A673 (cell line): ENCODE results near the gene APOO. TPM values are rescaled to one million over a fixed set of nuclear protein-coding genes. Genes with fewer than 3 reads are reported as not detected.

ENCODE experiments used
- BruUV-seq: library from RNA; stranded (reverse); fragments of 400-500 nt; replicated peaks from 2 replicates; lab custom pipeline; 2021; lab: Mats Ljungman, UMichigan
- CTCF ChIA-PET: fragments of 300-600 bp; sonication (Branson Sonifier 250); formaldehyde crosslinking; loops from one replicate; lab custom pipeline; 2022; ENCODE audit warnings: antibody characterized with exemption; lab: Charles Lee
- POLR2A ChIA-PET: fragments of 300-600 bp; sonication (Branson Sonifier 250); formaldehyde crosslinking; loops from one replicate; lab custom pipeline; 2022; ENCODE audit warnings: antibody characterized with exemption; ENCODE audit not compliant: low non-redundant PET; lab: Charles Lee
- DNase-seq: peaks from one replicate; pipeline ENCODE4 v3.0.0-alpha.2; 2015; ENCODE audit warnings: low spot score
- H3K27ac ChIP-seq: fragments of 200-600 bp; sonication (generic); 2 replicates; pipeline ENCODE4 v1.5.1; 2016; ENCODE audit warnings: mixed run types, low read depth, mild to moderate bottlenecking, mixed read lengths, antibody characterized with exemption, low read length; ENCODE audit not compliant: poor library complexity, severe bottlenecking
- H3K27me3 ChIP-seq: fragments of 200-600 bp; sonication (generic); replicated peaks from 2 replicates; pipeline ENCODE4 v1.6.1; 2017; ENCODE audit warnings: mixed run types, low read depth, mild to moderate bottlenecking, mixed read lengths, antibody characterized with exemption, low read length; ENCODE audit not compliant: insufficient read depth, poor library complexity
- H3K36me3 ChIP-seq: fragments of 200-600 bp; sonication (generic); 2 replicates; pipeline ENCODE4 v1.6.1; 2016; ENCODE audit warnings: mixed run types, mild to moderate bottlenecking, mixed read lengths, antibody characterized with exemption, low read length; ENCODE audit not compliant: insufficient read depth, poor library complexity, severe bottlenecking
- H3K4me1 ChIP-seq: fragments of 200-600 bp; sonication (generic); 2 replicates; pipeline ENCODE4 v1.6.1; 2017; ENCODE audit warnings: mixed run types, mild to moderate bottlenecking, mixed read lengths, antibody characterized with exemption, low read length; ENCODE audit not compliant: insufficient read depth, poor library complexity, severe bottlenecking
- H3K4me3 ChIP-seq: fragments of 200-600 bp; sonication (generic); 2 replicates; pipeline ENCODE4 v1.5.1; 2016; ENCODE audit warnings: low read depth, mixed run types, mild to moderate bottlenecking, mixed read lengths, low read length; ENCODE audit not compliant: poor library complexity, severe bottlenecking
- H3K9me3 ChIP-seq: fragments of 200-600 bp; sonication (generic); 2 replicates; pipeline ENCODE4 v1.6.1; 2016; ENCODE audit warnings: mixed run types, low read depth, mild to moderate bottlenecking, mixed read lengths, antibody characterized with exemption, low read length; ENCODE audit not compliant: poor library complexity, severe bottlenecking
- CTCF ChIP-seq: fragments of 300-800, 200-600 bp; sonication (generic); conservative IDR thresholded peaks from 2 replicates; pipeline ENCODE4 v1.5.1; 2017; ENCODE audit warnings: low read depth, mild to moderate bottlenecking, antibody characterized with exemption, low read length, moderate library complexity, mixed read lengths
- EZH2 ChIP-seq: fragments of 200-600 bp; sonication (generic); IDR thresholded peaks from 2 replicates; pipeline ENCODE4 v1.6.1; 2017; ENCODE audit warnings: borderline replicate concordance, low read depth, mild to moderate bottlenecking, mixed read lengths, antibody characterized with exemption, low read length; ENCODE audit not compliant: poor library complexity, severe bottlenecking
- intact Hi-C: fragments of 100-400 bp; cut with micrococcal nuclease; formaldehyde crosslinking; loops from one replicate; pipeline ENCODE4 v1.10.0; 2022; ENCODE audit not compliant: unreplicated experiment
- total RNA-seq: library from RNA; stranded (reverse); gene quantifications from 2 replicates; pipeline ENCODE4 v1.2.3, GENCODE V29; 2021

Gene APOO
- total RNA-seq, 1 experiment from 2014 or later: 79.0 TPM

DNA sequence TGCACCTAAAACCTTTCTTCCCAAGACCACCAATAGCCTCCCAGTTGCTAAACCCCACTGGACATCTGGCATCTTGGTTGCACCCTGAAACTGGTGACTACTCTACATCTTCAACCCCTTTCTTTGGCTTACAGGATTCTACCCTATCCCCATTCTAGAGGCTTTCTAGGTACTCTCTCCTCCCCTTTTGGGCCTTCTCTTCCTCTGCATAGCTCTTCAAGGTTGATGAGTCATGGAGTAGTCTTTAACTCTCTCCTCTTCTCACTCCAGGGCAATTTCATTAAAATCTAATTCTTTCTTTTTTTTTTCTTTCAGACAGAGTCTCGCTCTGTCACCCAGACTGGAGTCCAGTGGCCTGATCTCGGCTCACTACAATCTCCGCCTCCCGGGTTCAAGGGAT lies 16.8 kb downstream of the APOO start:
- no peak for TF ChIP-seq EZH2
- TF ChIP-seq CTCF: no peak
- DNase-seq: no peak
- CTCF ChIA-PET: no interaction called here
- Histone ChIP-seq H3K27ac (no peak overlapping the region), H3K4me1 (no peaks in the 10 kb centered on the region), H3K36me3 (no peaks in the 10 kb centered on the region), H3K27me3 (no peaks in the 10 kb centered on the region), H3K9me3 (no peaks in the 10 kb centered on the region), H3K4me3 (no peak overlapping the region)
- no TSS peak for BruUV-seq
- POLR2A ChIA-PET: no interaction called here
- intact Hi-C loops: no loop called here

- CTCF ChIA-PET: no interaction called here
- POLR2A ChIA-PET: interaction anchor here (0.7 kb wide), 1 partner anchor 156 kb away, joined by 14 read pairs; no protein-coding TSS in a partner anchor
- DNase-seq: no peak
- Histone ChIP-seq H3K27me3 (no peaks in the 10 kb centered on the region), H3K36me3 (no peaks in the 10 kb centered on the region), H3K4me3 (no peak overlapping the region), H3K27ac (no peak overlapping the region), H3K9me3 (no peaks in the 10 kb centered on the region), H3K4me1 (peaks cover 9% of the 10 kb centered on the region)
- intact Hi-C loops: no loop called here
- BruUV-seq: no TSS peak
- TF ChIP-seq EZH2 (no peak), CTCF (no peak)
These were observed 18.7 kb downstream of the APOO start for GRCh38 chrX:23888887-23889501.

DNA sequence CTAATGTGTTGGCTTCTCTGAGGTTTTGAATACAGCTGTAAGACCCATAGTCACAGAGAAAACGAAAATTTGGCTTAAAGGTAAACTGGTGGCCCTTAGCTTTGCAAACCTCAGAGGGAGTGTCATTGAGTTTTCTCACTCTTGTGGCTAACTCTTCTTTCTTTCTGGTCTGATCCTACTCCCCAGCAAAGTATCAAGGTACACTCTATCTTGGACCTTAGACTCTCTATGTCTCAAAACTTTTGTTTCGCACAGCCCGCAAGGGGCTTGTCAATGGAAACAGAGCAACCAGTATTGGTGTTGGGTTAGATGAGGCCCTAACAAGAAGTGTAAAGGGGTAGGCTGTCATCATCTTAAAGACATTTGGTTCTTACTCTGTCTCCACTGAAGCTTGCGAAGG lies 19.8 kb downstream of the APOO start:
- no peak overlapping the region for H3K27ac ChIP-seq
- no peak for DNase-seq
- no peaks in the 10 kb centered on the region for H3K9me3 ChIP-seq
- intact Hi-C loops: no loop called here
- no peaks in the 10 kb centered on the region for H3K36me3 ChIP-seq
- TF ChIP-seq CTCF: no peak
- TF ChIP-seq EZH2: no peak
- POLR2A ChIA-PET: no interaction called here
- BruUV-seq: no TSS peak
- CTCF ChIA-PET: no interaction called here
- no peak overlapping the region for H3K4me3 ChIP-seq
- H3K4me1 ChIP-seq: peaks cover 16% of the 10 kb centered on the region
- no peaks in the 10 kb centered on the region for H3K27me3 ChIP-seq
